GM13977 (cell line): ENCODE data around the gene ERCC6L2.

Source experiments
- DNase-seq: peaks from one replicate; pipeline ENCODE4 v3.0.0; 2012; ENCODE audit warnings: low spot score
- CTCF ChIP-seq: IDR thresholded peaks from 2 replicates; pipeline ENCODE4 v1.5.1; 2012; ENCODE audit warnings: mild to moderate bottlenecking, control low read depth; ENCODE audit not compliant: insufficient read depth; ENCODE audit errors: extremely low read depth, missing control alignments
- in situ Hi-C: fragments of 300-500 bp; cut with MboI; formaldehyde crosslinking; loops from one replicate; pipeline ENCODE4 v1.12.0; 2022; ENCODE audit warnings: low sequenced_read_pairs, low pct_unique_long_range_greater_than_20kb, mixed read lengths, inconsistent platforms; ENCODE audit not compliant: unreplicated experiment

The ERCC6L2 gene

GRCh38 chr9:95852059-95853032 is 23.1 kb upstream of the ERCC6L2 start:
- peak; percentile 75 for DNase-seq
- in situ Hi-C loops, result no loop called here
- TF ChIP-seq CTCF, result no peak

- no peak for TF ChIP-seq CTCF
- in situ Hi-C loops, result no loop called here
- no peak for DNase-seq
Measured at GRCh38 chr9:95854386-95855020, 21.0 kb upstream of the ERCC6L2 start.

GRCh38 chr9:95855961-95856360 is 19.5 kb upstream of the ERCC6L2 start:
- in situ Hi-C loops, result no loop called here

GRCh38 chr9:95857124-95857523 is 18.4 kb upstream of the ERCC6L2 start:
- no peak for DNase-seq
- in situ Hi-C loops, result no loop called here

More at GRCh38 chr9:95855961-95856360, 19.5 kb upstream of the ERCC6L2 start:
- TF ChIP-seq CTCF, result no peak
- DNase-seq, result no peak

GRCh38 chr9:95857896-95858295 is 17.6 kb upstream of the ERCC6L2 start:
- in situ Hi-C loops, result no loop called here
- DNase-seq, result no peak
- no peak for TF ChIP-seq CTCF

More at GRCh38 chr9:95857124-95857523, 18.4 kb upstream of the ERCC6L2 start:
- TF ChIP-seq CTCF, result no peak

- TF ChIP-seq CTCF, result no peak
- in situ Hi-C loops, result no loop called here
- no peak for DNase-seq
Measured at GRCh38 chr9:95862343-95862742, 13.1 kb upstream of the ERCC6L2 start.
